NCI-H146 treated with DMSO at 0.1 percent for 48 hours (cell line): ENCODE measurements around the gene CASKIN1.
"Not testable (repeated sequence)": the region's sequence is repeated elsewhere in the genome, so short reads cannot be mapped to it uniquely, and the experiment has no call there.

ENCODE experiments used
- DNase-seq: peaks from one replicate; lab custom pipeline; 2025; ENCODE audit not compliant: unreplicated experiment; lab: John Stamatoyannopoulos, UW

CASKIN1 gene, protein sequence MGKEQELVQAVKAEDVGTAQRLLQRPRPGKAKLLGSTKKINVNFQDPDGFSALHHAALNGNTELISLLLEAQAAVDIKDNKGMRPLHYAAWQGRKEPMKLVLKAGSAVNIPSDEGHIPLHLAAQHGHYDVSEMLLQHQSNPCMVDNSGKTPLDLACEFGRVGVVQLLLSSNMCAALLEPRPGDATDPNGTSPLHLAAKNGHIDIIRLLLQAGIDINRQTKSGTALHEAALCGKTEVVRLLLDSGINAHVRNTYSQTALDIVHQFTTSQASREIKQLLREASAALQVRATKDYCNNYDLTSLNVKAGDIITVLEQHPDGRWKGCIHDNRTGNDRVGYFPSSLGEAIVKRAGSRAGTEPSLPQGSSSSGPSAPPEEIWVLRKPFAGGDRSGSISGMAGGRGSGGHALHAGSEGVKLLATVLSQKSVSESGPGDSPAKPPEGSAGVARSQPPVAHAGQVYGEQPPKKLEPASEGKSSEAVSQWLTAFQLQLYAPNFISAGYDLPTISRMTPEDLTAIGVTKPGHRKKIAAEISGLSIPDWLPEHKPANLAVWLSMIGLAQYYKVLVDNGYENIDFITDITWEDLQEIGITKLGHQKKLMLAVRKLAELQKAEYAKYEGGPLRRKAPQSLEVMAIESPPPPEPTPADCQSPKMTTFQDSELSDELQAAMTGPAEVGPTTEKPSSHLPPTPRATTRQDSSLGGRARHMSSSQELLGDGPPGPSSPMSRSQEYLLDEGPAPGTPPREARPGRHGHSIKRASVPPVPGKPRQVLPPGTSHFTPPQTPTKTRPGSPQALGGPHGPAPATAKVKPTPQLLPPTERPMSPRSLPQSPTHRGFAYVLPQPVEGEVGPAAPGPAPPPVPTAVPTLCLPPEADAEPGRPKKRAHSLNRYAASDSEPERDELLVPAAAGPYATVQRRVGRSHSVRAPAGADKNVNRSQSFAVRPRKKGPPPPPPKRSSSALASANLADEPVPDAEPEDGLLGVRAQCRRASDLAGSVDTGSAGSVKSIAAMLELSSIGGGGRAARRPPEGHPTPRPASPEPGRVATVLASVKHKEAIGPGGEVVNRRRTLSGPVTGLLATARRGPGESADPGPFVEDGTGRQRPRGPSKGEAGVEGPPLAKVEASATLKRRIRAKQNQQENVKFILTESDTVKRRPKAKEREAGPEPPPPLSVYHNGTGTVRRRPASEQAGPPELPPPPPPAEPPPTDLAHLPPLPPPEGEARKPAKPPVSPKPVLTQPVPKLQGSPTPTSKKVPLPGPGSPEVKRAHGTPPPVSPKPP (N-terminal part only)

DNA sequence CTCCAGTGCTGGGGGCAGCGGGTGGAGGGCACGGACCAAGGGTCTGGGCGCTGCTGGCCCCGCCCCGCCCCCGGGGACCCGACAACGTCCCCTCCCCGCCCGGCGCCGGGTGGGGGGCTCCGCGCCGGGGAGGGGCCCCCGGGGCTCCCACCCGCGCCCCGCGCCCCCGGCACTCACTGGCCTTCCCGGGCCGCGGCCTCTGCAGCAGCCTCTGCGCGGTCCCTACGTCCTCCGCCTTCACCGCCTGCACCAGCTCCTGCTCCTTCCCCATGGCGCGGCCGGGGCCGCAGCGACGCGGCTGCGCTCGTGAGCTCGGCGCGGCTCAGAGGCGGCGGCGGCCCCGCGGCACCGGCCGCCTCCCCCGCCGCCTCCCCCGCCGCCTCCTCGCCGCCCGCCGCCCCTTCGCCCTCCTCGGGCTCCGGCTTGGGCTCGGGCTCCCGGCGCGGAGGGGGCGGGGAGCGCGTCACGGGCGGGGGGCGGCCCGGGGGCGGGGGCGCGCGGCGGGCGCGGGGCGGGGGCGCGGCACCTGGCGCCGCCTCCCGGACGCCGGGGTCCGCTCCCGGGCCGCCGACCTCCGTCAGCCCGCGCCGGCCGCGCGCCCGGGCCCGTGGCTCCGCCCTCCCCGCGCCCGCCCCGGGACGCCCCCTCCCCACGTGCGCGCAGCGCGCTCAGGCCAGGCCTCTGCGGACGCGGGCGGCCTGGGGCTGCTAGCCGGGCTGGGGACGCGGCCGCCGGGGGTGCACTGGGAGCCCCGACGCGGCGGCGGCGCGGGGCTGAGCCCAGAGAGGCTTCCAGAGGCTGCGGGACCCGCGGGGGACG is at the start of gene CASKIN1:
CASKIN1 (minus strand) TSS at position 444 of the 819 bp plus-strand sequence; CDS start at position 271, 173 bp downstream.
- DNase-seq: no peak

DNA sequence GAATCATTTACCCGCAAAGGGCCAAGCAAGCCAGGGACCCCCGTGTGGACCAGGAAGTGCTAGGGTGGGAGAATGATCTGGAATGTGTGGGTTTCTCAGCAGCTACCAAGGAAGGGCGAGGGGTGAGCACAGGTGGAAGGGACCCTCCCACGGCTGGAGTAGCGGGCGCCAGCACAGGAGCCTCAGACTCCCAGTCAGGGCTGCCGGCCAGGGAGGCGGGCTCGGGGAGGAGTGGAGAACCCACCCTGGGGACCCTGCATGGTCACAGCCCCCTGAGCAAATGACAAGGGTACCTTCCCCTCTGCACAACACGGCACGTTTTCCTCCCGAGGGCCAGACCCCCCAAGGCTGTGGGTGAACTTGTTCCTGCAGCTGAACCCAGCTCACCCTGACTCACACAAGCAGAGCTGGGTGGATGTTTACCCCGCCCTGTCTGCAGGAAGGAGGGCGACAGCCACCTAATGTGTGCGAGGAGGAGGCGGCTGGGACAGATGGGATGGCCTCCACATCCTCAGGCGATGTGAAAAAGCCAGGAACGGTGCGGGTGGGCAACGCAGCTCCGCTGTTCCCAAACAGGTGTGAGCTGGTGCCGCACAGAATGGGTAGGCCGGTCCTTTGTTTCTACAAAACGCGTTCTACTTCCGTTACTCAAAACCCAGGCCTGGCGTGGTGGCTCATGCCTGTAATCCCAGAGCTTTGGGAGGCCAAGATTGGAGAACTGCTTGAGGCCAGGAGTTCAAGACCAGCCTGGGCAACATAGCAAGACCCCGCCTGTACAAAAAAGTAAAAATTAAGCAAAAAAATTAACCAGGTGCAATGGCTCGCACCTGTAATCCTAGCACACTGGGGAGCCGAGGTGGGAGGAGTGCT is 48.8 kb upstream of the CASKIN1 start:
- DNase-seq: no peak

DNA sequence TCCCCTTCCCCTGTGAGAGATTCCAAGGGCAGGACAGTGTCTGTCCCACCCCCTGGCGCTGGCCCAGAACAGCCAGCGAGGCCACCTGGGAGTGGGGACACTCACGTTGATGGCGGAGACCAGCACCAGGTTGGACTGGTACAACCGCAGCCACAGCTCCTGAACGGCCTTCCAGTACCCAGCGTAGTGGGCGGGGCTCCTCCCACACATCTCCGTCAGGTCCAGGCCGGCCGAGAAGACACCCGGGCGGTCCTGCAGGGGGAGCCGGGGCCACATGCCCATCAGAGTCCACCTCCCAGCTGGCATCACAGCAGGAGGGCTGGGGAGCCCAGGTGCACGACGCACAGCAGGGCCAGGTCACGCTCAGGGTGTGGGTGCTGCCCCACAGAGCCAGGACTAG is 47.9 kb upstream of the CASKIN1 start:
- DNase-seq: no peak

DNA sequence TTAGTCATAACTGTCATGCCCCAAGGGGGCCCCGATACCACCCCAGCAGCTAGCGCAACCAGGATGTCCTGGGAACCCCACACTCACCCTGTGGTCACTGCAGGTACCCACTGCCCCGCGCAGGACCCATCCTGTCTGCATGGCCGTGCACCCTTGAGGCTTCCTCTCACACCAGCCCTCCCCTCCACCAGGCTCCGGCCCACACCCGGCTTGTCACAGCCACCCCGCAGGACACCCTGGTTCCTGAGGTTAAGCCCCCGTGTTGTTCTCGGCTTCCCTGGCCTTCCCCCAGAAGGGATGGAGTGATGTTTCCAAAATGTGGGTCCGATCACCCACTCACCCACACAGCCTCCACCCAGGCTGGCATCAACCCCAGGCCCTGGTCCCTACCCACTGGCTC is 47.4 kb upstream of the CASKIN1 start:
- DNase-seq: no peak

DNA sequence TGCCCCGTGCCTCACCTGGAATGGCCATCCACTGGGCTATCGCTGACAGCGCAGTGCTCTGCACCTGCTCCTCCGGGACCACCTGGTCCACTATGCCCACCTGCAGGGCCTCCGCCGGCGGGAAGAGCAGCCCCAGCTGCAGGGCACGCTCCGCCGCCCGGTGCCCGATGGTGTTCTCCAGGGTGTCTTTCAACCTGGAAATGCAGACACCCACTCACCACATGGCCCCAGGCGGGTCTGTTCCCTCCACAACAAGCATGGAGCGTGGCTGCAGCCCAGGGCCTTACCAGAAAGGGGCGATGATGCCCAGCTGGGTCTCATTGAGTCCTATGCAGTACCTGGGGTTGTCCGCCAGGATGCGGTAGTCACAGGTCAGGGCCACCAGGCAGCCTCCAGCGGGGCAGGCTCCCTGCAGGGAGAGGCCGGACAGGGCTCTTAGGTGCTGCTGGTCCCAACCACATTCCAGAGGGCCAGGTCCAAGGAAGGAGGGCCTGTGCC is 46.7 kb upstream of the CASKIN1 start:
- DNase-seq: no peak

DNA sequence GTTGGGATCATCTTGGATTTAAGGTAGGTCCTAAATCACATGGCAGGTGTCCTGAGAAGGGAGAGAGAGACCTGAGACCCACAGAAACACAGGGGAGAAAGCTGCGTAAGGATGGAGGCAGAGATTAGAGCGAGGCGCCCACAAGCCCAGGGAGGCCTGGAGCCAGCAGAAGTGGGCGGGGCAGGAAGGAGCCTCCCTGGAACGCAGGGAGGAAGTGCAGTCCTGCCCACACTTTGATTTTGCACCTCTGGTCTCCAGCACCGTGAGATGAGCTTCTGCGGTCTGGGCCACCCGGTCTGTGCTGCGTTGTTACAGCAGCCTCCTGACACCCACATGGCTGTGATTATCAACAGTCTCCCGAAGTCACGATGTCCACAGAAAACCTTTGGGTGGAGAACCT is 46.2 kb upstream of the CASKIN1 start:
- no peak for DNase-seq

DNA sequence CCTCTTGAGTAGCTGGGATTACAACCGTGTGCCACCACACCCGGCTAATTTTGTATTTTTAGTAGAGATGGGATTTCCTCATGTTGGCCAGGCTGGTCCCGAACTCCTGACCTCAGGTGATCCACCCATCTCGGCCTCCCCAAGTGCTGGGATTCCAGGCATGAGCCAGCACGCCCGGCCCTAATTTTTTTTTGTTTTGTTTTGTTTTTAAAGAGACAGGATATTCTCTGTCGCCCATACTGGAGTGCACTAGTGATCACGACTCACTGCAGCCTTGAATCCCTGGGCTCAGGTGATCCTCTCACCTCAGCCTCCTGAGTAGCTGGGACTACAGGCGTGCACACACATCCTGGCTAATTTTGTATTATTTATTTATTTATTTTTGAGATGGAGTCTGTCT is 43.9 kb upstream of the CASKIN1 start:
- not testable (repeated sequence) for DNase-seq

DNA sequence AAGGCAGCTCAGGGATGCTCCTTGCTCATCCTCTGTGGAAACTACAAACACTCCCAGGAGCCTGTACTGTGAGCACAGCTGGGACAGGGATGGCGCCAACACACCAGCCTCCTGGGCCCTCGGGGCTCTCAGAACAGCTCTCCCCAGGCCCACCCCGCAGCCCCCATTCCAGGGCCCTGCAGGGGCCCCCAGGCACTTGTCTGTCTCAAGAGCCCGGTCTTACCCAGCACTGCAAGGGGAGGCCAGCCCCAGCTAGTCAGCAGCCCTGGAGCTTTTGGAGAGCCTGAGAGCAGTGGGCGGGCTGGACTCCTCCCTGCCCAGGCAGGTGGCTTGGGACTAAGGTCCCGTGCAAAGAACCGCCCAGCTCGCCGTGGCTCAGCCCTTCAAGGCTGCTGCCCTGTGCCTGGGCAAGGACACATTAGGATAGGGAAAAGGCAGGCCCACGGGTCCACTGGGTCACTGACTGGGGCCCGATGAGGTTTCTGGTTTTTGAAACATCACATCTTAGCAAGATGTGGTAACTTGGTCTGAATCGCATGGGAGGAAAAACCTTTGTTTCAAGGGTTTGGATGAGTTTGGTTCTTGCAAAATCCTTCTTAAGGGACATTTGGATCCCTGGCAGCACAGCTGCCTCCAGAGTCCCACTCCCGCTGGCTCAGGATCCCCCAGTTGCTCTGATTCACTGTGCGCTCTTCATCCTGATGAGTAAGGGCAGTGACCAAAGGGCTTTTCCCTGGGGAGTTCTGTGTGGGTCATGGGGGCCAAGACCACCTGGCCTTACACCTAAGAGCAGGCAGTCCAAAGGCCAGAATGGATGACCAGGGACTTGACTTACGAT is 42.7 kb upstream of the CASKIN1 start:
- no peak for DNase-seq

DNA sequence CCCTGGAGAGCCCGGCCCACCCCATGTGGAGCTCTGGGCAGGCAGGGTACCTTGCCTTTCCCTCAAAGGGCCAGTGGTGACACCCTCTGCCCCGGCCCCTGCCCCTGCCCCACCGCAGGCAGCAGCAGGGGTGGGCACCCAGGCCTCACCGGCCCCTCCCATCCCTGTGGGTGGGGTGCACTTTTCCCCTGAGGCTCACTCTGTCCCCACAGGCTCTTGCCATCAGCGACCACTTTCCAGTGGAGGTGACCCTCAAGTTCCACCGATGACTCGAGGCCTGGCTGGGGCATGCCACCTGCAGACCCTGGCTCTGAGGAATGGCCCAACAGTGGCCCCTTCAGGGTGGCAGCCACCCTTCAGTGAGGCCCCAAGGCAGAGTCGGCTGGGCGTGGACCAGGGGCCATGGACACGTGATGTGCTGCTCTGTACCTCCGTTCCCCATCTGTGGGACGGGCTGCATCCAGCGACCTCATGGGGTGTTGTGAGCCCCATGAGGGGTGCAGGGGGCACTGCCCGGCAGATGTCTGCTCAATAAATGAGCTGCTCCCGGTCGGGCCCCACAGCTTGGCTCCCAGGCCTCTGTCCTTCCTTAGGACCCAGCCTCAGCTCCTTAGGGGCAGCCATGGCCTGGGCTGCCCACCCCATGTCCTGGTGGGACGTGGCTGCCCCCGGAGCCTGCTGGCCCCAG is 41.9 kb upstream of the CASKIN1 start:
- DNase-seq: no peak

DNA sequence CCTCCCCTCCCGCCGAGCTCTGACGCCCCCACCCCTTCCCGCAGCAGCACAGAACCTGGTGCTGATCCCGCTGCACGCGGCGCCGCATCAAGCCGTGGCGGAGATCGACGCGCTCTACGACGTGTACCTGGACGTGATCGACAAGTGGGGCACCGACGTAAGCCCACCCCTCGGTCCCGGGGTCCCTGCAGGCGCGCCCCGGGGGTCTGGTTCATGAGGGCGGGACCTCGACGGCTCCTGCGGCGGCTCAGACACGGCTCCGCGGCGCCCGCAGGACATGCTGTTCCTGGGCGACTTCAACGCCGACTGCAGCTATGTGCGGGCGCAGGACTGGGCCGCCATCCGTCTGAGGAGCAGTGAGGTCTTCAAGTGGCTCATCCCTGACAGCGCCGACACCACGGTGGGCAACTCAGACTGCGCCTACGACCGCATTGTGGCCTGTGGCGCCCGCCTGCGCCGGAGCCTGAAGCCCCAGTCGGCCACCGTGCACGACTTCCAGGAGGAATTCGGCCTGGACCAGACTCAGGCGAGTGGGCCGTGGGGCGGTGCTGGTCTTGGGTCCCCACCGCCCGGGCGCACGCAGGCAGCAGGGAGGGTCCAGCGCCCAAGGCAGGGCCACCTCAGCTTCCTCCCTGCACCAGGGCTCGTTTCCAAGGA is 41.2 kb upstream of the CASKIN1 start:
- no peak for DNase-seq

DNA sequence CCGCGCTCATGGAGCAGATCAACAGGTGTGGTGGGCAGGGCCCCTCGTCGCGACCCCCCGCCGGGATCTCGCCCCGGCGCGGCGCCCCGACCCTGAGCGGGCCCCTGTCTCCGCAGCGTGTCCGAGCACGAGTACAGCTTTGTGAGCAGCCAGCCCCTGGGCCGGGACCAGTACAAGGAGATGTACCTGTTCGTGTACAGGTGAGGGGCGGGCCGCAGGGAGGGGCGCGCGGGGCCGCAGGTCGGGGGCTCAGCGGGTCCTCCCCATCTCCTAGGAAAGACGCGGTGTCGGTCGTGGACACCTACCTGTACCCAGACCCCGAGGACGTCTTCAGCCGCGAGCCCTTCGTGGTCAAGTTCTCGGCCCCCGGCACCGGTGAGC is 40.7 kb upstream of the CASKIN1 start:
- no peak for DNase-seq

DNA sequence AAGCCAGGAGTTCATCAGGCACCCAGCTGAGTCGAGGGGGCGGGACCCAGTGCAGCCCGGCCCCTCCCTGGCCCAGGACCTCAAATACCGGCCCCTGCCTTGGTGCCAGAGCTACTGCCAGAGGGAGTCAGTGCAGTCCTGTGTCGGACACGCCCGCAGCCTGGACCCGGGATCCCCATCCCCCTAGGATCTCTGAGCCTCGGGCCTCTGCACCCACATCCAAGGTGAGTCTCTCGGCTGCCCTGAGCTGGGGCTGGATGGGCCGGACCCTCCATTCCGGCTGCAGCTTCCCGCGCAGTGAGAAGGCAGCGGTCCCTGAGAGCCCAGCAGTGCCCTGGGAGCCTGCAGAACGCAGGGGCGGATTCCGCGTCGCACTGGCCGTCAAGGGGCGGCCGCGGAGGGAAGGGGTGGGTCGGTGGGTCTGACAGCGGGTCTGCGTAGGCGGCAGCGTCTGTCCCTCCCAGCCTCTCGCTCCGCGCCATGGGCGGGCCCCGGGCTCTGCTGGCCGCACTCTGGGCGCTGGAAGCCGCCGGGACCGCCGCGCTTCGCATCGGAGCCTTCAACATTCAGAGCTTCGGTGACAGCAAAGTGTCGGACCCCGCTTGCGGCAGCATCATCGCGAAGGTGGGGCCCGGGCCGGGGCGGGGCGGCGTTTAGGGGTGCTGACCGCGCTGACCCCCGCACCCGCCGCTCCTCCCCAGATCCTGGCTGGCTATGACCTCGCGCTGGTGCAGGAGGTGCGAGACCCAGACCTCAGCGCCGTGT is 40.1 kb upstream of the CASKIN1 start, which contains the start of gene DNASE1L2:
DNASE1L2 (plus strand) TSS at position 108 of the 765 bp plus-strand sequence; CDS start at position 481, 373 bp downstream.
- DNase-seq: no peak

DNA sequence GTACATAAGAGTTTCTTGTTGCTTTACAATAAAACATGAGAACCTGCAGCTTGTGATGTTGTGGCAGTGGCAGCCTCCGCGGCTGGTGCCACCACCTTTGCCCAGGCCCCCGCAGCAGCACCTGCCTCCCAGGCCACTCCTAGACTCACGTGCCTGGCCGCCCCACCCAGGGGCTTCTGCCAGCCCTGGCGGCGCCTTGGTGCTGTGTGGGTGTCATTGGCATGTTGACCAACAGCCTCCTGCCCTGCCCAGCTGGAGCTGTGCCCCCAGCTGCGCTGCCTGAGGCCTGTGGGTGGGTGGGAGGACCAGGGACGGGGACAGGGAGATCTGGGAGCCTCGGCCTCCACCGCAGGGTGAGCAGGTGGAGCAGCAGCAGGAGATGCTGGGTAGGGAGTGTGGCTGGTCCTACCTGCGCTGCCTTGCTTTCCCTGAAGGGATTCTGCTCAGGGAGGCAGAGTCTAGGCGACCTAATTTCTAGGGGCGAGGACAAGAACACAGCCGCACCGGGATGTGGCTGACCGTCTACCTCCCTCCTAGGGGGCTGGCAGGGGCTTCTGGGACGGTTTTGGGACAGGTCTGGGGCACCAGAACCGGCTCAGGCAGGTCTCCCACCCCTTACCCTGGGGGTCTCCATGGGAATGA is 39.4 kb upstream of the CASKIN1 start:
- DNase-seq: no peak

DNA sequence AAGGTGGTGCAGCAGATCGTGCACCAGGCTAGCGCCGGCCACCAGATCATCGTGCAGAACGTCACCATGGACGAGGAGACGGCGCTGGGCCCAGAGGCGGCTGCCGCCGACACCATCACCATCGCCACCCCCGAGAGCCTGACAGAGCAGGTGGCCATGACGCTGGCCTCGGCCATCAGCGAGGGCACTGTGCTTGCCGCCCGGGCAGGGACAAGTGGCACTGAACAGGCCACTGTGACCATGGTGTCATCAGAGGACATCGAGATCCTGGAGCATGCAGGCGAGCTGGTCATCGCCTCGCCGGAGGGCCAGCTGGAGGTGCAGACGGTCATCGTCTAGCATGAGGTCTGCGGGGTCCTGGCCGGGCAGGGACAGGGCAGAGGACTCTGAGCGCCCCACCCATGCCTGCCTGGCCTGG is 38.8 kb upstream of the CASKIN1 start:
- DNase-seq: no peak

DNA sequence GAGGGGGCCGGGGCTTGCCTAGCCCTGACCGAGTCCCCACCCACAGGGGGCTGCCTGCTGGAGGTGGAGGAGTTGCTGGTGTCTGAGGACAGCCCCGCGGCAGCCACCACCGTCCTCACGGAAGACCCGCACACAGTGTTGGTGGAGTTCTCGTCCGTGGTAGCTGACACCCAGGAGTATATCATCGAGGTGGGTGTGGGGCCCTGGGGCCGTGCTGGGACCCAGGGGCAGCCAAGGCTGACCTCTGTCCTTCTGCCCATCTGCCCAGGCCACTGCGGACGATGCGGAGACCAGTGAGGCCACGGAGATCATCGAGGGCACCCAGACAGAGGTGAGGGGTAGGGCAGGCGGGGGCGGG is 38.4 kb upstream of the CASKIN1 start:
- no peak for DNase-seq
